ENCODE data around the gene ZNF79. TPM values are rescaled to one million over a fixed set of nuclear protein-coding genes. Genes with fewer than 3 reads are reported as not detected.
A peak's percentile ranks its signal among the peaks of the same experiment; 100 is the strongest.

ZNF79 gene
- total RNA-seq, 2 donors from 2014 or later, result 14.3 to 14.5 TPM

- Histone ChIP-seq H3K9me3 (no peaks in the 10 kb centered on the region), H3K36me3 (no peaks in the 10 kb centered on the region), H3K27ac (no peak overlapping the region), H3K4me3 (no peak overlapping the region), H3K4me1 (replicated peaks) (peaks cover 17% of the 10 kb centered on the region), H3K27me3 (replicated peaks; ENCODE audit: insufficient read depth) (no peaks in the 10 kb centered on the region)
- intact Hi-C loops (cut with DNase I), result no loop called here
- no peak for TF ChIP-seq POLR2A (IDR thresholded peaks at IDR 0.05)
- TF ChIP-seq POLR2AphosphoS5 (IDR thresholded peaks at IDR 0.05), result no peak
- no peak for TF ChIP-seq CTCF (IDR thresholded peaks at IDR 0.05)
- DNase-seq (ENCODE audit: low spot score), result no peak
- 85% methylated on average over 10 of the region's 10 CpGs for WGBS
These were observed 67.3 kb downstream of the ZNF79 start for GRCh38 chr9:127491516-127491915.

GRCh38 chr9:127492616-127493015 lies 68.4 kb downstream of the ZNF79 start:
- no peaks in the 10 kb centered on the region for H3K9me3 ChIP-seq
- 70% methylated on average over 14 of the region's 14 CpGs for WGBS
- DNase-seq (ENCODE audit: low spot score), result no peak
- no peaks in the 10 kb centered on the region for H3K27me3 ChIP-seq (replicated peaks; ENCODE audit: insufficient read depth)
- no peaks in the 10 kb centered on the region for H3K36me3 ChIP-seq
- intact Hi-C loops (cut with DNase I), result no loop called here
- peaks cover 20% of the 10 kb centered on the region for H3K4me1 ChIP-seq (replicated peaks)
- TF ChIP-seq POLR2AphosphoS5 (IDR thresholded peaks at IDR 0.05) (no peak), CTCF (IDR thresholded peaks at IDR 0.05) (no peak), POLR2A (IDR thresholded peaks at IDR 0.05) (no peak)
- H3K4me3 ChIP-seq, result no peak overlapping the region
- no peak overlapping the region for H3K27ac ChIP-seq

- no peaks in the 10 kb centered on the region for H3K27me3 ChIP-seq (replicated peaks; ENCODE audit: insufficient read depth)
- no peaks in the 10 kb centered on the region for H3K36me3 ChIP-seq
- TF ChIP-seq POLR2AphosphoS5 (IDR thresholded peaks at IDR 0.05) (no peak), CTCF (IDR thresholded peaks at IDR 0.05) (no peak), POLR2A (IDR thresholded peaks at IDR 0.05) (no peak)
- DNase-seq (ENCODE audit: low spot score), result no peak
- peak overlapping the region in 1 of 2 donors; percentile 84 for H3K27ac ChIP-seq
- 78% methylated on average over 21 of the region's 22 CpGs for WGBS
- no peak overlapping the region for H3K4me3 ChIP-seq
- H3K4me1 ChIP-seq (replicated peaks), result peaks cover 20% of the 10 kb centered on the region
- intact Hi-C loops (cut with DNase I), result no loop called here
- no peaks in the 10 kb centered on the region for H3K9me3 ChIP-seq
These were observed 69.6 kb downstream of the ZNF79 start for GRCh38 chr9:127493592-127494303.

GRCh38 chr9:127494304-127494702 lies 70.1 kb downstream of the ZNF79 start:
- Histone ChIP-seq H3K4me1 (replicated peaks) (peaks cover 20% of the 10 kb centered on the region), H3K4me3 (no peak overlapping the region), H3K27me3 (replicated peaks; ENCODE audit: insufficient read depth) (no peaks in the 10 kb centered on the region), H3K36me3 (no peaks in the 10 kb centered on the region), H3K27ac (peak overlapping the region in 1 of 2 donors; percentile 84), H3K9me3 (no peaks in the 10 kb centered on the region)
- DNase-seq (ENCODE audit: low spot score), result no peak
- WGBS, result 73% methylated on average over 9 of the region's 9 CpGs
- intact Hi-C loops (cut with DNase I), result no loop called here
- TF ChIP-seq CTCF (IDR thresholded peaks at IDR 0.05) (no peak), POLR2AphosphoS5 (IDR thresholded peaks at IDR 0.05) (no peak)

Small RNA genes within 50 kb of the gene (small RNA-seq; reads per million reads assigned to genes)
- gene RF00019 (0 reads per million in 2 donors), gene SNORA65 (303 to 509 reads per million in 2 donors)

Other genes with a start within 250 kb of the ZNF79 start
- gene GARNL3, start 159.6 kb upstream of the ZNF79 start, total RNA-seq, result 10 to 100 TPM; 34.2 to 34.4 TPM
- gene SLC2A8, start 27.2 kb upstream of the ZNF79 start, total RNA-seq, result 10 to 100 TPM; 29.3 to 69.3 TPM
- 1,000 to 10,000 TPM; 1,460 to 2,640 TPM for gene RPL12, start 27.0 kb downstream of the ZNF79 start, total RNA-seq
- 10 to 100 TPM; 14.8 to 30.5 TPM for gene LRSAM1, start 27.1 kb downstream of the ZNF79 start, total RNA-seq
- 10 to 100 TPM; 32.2 to 47.6 TPM for gene STXBP1, start 187.9 kb downstream of the ZNF79 start, total RNA-seq

All from prostate gland (tissue), 2 donors.